Psoas muscle (tissue), 8 donors: ENCODE results near the gene ARL4D. TPM values are rescaled to one million over a fixed set of nuclear protein-coding genes. Genes with fewer than 3 reads are reported as not detected.

Source experiments
- ATAC-seq, 4 donors: fragments of 200-7000 bp; cut with Tn5 transposase; one replicate each; pipeline ENCODE4 v1.9.1; 2020; ENCODE audit warnings: moderate library complexity in 3 of 4, mild to moderate bottlenecking in 2 of 4
- DNase-seq, 2 donors: peaks; one replicate each; pipeline ENCODE4 v3.0.0-alpha.2; 2020
- H3K27ac ChIP-seq: fragments of 200-600 bp; one replicate; pipeline ENCODE4 v1.8.0; 2022
- H3K27me3 ChIP-seq, 3 donors: fragments of 200-600 bp in 1 of 3; one replicate each; pipeline versions ENCODE4 v1.6.1 to v1.8.0; 2013 to 2022; ENCODE audit warnings: low read length in 2 of 3, mild to moderate bottlenecking in 2 of 3, moderate library complexity in 1 of 3; ENCODE audit not compliant: insufficient read depth in 3 of 3
- H3K36me3 ChIP-seq, 2 donors: fragments of 200-600 bp in 1 of 2; one replicate each; pipeline versions ENCODE4 v1.6.1 to v1.8.0; 2013 to 2022; ENCODE audit warnings: low read depth in 1 of 2, mild to moderate bottlenecking in 1 of 2, moderate library complexity in 1 of 2; ENCODE audit not compliant: insufficient read depth in 1 of 2
- H3K4me1 ChIP-seq: fragments of 200-600 bp; one replicate; pipeline ENCODE4 v1.8.0; 2022
- H3K4me3 ChIP-seq: fragments of 200-600 bp; one replicate; pipeline ENCODE4 v1.8.0; 2022; ENCODE audit warnings: mild to moderate bottlenecking
- H3K9me3 ChIP-seq: fragments of 200-600 bp; one replicate; pipeline ENCODE4 v1.8.0; 2022
- CTCF ChIP-seq: fragments of 200-600 bp; IDR thresholded peaks from one replicate; pipeline ENCODE4 v1.8.0; 2022; ENCODE audit warnings: antibody characterized with exemption
- WGBS, 3 donors: extraction: QIAGEN DNeasy Blood & Tissue Kit; methylation state at CpG; one replicate each; pipeline versions ENCODE4 v1.1.6 to v1.1.7; 2013; 5-methylcytosine and 5-hydroxymethylcytosine counted together
- intact Hi-C, 2 donors: fragments of 100-400 bp; cut with DNase I; formaldehyde crosslinking; loops; one replicate each; pipeline versions ENCODE4 v1.11.0 to v1.14.2; 2022
- long read RNA-seq, 2 donors: library from polyadenylated mRNA; unstranded; transcript quantifications; one replicate each; pipeline ENCODE4 v2.0.0, GENCODE V29; 2021
- polyA plus RNA-seq, 3 donors: library from polyadenylated mRNA; stranded (reverse); fragments of 200-250 nt; gene quantifications; one replicate each; pipeline ENCODE4 v1.2.3, GENCODE V29; 2013
- total RNA-seq, 4 donors: library from RNA; stranded (reverse); fragmentation: NEBNext Ultra II Directional in 2 of 4; extraction: Animal tissue kit (Norgen Biotek cat#: 25700) in 2 of 4; gene quantifications; one replicate each; pipeline versions ENCODE4 v1.2.1 to v1.2.4, GENCODE V29; 2021 to 2023
- donor health status: healthy with polysubstance abuse.
- donor health status: DM: no; HTN: no; CAD: no; lungs with moderate emphysema.
- donor health status: Bipolar disorder and iron deficiency.
- donor health status: healthy.
- donor health status: DM: yes; HTN: yes; CAD: no.
- donor health status: DM: no; HTN: no; CAD: no.
- donor health status: DM: no; HTN: no; CAD: no.
- donor health status: DM: yes; HTN: yes; CAD: no.

Gene ARL4D
- total RNA-seq (1 to 10 TPM in 3 of 4 donors, under 1 TPM in 1; 0.69 to 1.8 (median 1.4) TPM), polyA plus RNA-seq (1 to 10 TPM; 1.3 to 6.5 (median 2.4) TPM)
- long read RNA-seq, donor 1: 0 reads
- long read RNA-seq, donor 2, partial matches to known transcripts: 0 of 2 reads
- long read RNA-seq, donor 2, other reads (novel, unspliced or antisense): 0 of 2 reads

- peak within 1 kb of the TSS; percentile 75 for H3K27ac ChIP-seq
- TF ChIP-seq CTCF: no peak
- no peaks in the 10 kb centered on the region for H3K9me3 ChIP-seq
- no peaks in the 10 kb centered on the region for H3K27me3 ChIP-seq
- intact Hi-C loops: loop anchor here in 1 of 2 donors (5.0 kb wide), 1 partner anchor 43 kb away; no protein-coding TSS in a partner anchor
- H3K36me3 ChIP-seq: no peaks in the 10 kb centered on the region
- DNase-seq (peak; percentile 89 to 92), ATAC-seq (peak; percentile 73 to 85 (median 80))
- peaks cover 12% of the 10 kb centered on the region for H3K4me1 ChIP-seq
- H3K4me3 ChIP-seq: peak within 1 kb of the TSS; percentile 88
- WGBS, 3 donors: 1 to 2% (median 1%) methylated on average over 57 to 64 of the region's 64 CpGs
Observed at GRCh38 chr17:43398724-43399595, at the start of gene ARL4D. Gene ARL4D, plus strand, starts transcription at chr17:43398993. Its CDS starts 740 bp downstream, at chr17:43399733.

- H3K27ac ChIP-seq: no peak overlapping the region
- intact Hi-C loops: no loop called here
- no peaks in the 10 kb centered on the region for H3K27me3 ChIP-seq
- peaks cover 28% of the 10 kb centered on the region for H3K9me3 ChIP-seq
- H3K4me1 ChIP-seq: peaks cover 40% of the 10 kb centered on the region
- H3K36me3 ChIP-seq: no peaks in the 10 kb centered on the region
- WGBS, 3 donors: 92 to 97% (median 94%) methylated on average over 2 of the region's 2 CpGs
- no peak for ATAC-seq
- no peak for DNase-seq
- H3K4me3 ChIP-seq: no peak overlapping the region
- no peak for TF ChIP-seq CTCF
Observed at GRCh38 chr17:43349142-43349541, 49.7 kb upstream of the ARL4D start.

- WGBS, 3 donors: 86 to 89% (median 86%) methylated on average over 9 of the region's 9 CpGs
- intact Hi-C loops: no loop called here
- peak overlapping the region; percentile 77 for H3K27ac ChIP-seq
- no peak for DNase-seq
- peaks cover 41% of the 10 kb centered on the region for H3K4me1 ChIP-seq
- no peak for ATAC-seq
- H3K27me3 ChIP-seq: no peaks in the 10 kb centered on the region
- no peak for TF ChIP-seq CTCF
- H3K9me3 ChIP-seq: peaks cover 28% of the 10 kb centered on the region
- H3K36me3 ChIP-seq: no peaks in the 10 kb centered on the region
- no peak overlapping the region for H3K4me3 ChIP-seq
Observed at GRCh38 chr17:43350888-43351361, 47.9 kb upstream of the ARL4D start.

GRCh38 chr17:43351691-43352090, 47.1 kb upstream of the ARL4D start:
- H3K4me3 ChIP-seq: no peak overlapping the region
- H3K36me3 ChIP-seq: no peaks in the 10 kb centered on the region
- intact Hi-C loops: no loop called here
- H3K9me3 ChIP-seq: peaks cover 27% of the 10 kb centered on the region
- DNase-seq (no peak), ATAC-seq (peak; percentile 16 to 90 (median 84))
- no peaks in the 10 kb centered on the region for H3K27me3 ChIP-seq
- H3K4me1 ChIP-seq: peaks cover 48% of the 10 kb centered on the region
- H3K27ac ChIP-seq: peak overlapping the region; percentile 77
- 35 to 72% (median 44%) methylated on average over 8 of the region's 8 CpGs for WGBS, 3 donors
- TF ChIP-seq CTCF: no peak
